Vagina (tissue), 2 donors: ENCODE results near the gene MED15. TPM values are rescaled to one million over a fixed set of nuclear protein-coding genes. Genes with fewer than 3 reads are reported as not detected.

Source experiments
- DNase-seq, 2 donors: peaks; one replicate each; pipeline ENCODE4 v3.0.0-alpha.2; 2017; ENCODE audit errors: extremely low spot score in 2 of 2
- H3K27ac ChIP-seq: fragments of 200-600 bp; sonication (generic); one replicate; pipeline ENCODE4 v1.5.1; 2019
- H3K27me3 ChIP-seq: fragments of 200-600 bp; sonication (generic); one replicate; pipeline ENCODE4 v1.5.1; 2019
- H3K36me3 ChIP-seq, 2 donors: fragments of 200-600 bp; sonication (generic); one replicate each; pipeline ENCODE4 v1.5.1; 2017 to 2019
- H3K4me1 ChIP-seq: fragments of 200-600 bp; sonication (generic); one replicate; pipeline ENCODE4 v1.5.1; 2019
- H3K4me3 ChIP-seq, 2 donors: fragments of 200-600 bp; sonication (generic); 1 replicate in 1 of 2; 2 replicates in 1 of 2; pipeline ENCODE4 v1.5.1; 2016 to 2019
- H3K9me3 ChIP-seq: fragments of 200-600 bp; sonication (generic); one replicate; pipeline ENCODE4 v1.5.1; 2019
- CTCF ChIP-seq, 3 experiments: fragments of 450-650 bp in 2 of 3; fragments of 200-600 bp in 1 of 3; sonication (generic) in 1 of 3; IDR thresholded peaks; one replicate each; pipeline ENCODE4 v1.5.1; 2017 to 2019; ENCODE audit warnings: antibody characterized with exemption in 3 of 3, mild to moderate bottlenecking in 2 of 3, moderate library complexity in 2 of 3
- POLR2A ChIP-seq, 2 donors: fragments of 450-650 bp; IDR thresholded peaks; one replicate each; pipeline ENCODE4 v1.6.1; 2017; ENCODE audit warnings: antibody characterized with exemption in 2 of 2, mild to moderate bottlenecking in 2 of 2, moderate library complexity in 2 of 2
- POLR2AphosphoS5 ChIP-seq, 2 donors: sonication (generic); formaldehyde crosslinking; IDR thresholded peaks; one replicate each; pipeline ENCODE4 v1.9.0; 2017; ENCODE audit warnings: antibody characterized with exemption in 2 of 2, mild to moderate bottlenecking in 2 of 2, low read depth in 1 of 2; ENCODE audit not compliant: insufficient read depth in 1 of 2
- intact Hi-C: fragments of 100-400 bp; cut with DNase I; formaldehyde crosslinking; loops from one replicate; pipeline ENCODE4 v1.15.1; 2023
- total RNA-seq: library from RNA; depleted of rRNA; stranded (reverse); fragments of >200 nt; gene quantifications from one replicate; pipeline ENCODE4 v1.2.3, GENCODE V29; 2016

MED15 gene
- total RNA-seq, 1 donor from 2014 or later = 72.2 TPM

GRCh38 chr22:20514658-20515406 lies 7.4 kb downstream of the MED15 start:
- TF ChIP-seq CTCF (IDR thresholded peaks at IDR 0.05) (no peak), POLR2AphosphoS5 (IDR thresholded peaks at IDR 0.05; ENCODE audit: insufficient read depth in 1 of 2, low read depth in 1 of 2) (peak; percentile 37 to 77)
- no peak overlapping the region for H3K4me3 ChIP-seq
- H3K36me3 ChIP-seq = peaks cover 0 to 13% of the 10 kb centered on the region in 2 donors
- H3K4me1 ChIP-seq = peaks cover 79% of the 10 kb centered on the region
- H3K27ac ChIP-seq = peak overlapping the region; percentile 53
- no peaks in the 10 kb centered on the region for H3K9me3 ChIP-seq
- DNase-seq = no peak
- intact Hi-C loops = no loop called here
- no peaks in the 10 kb centered on the region for H3K27me3 ChIP-seq

- Histone ChIP-seq H3K27me3 (no peaks in the 10 kb centered on the region), H3K36me3 (peaks cover 0 to 21% of the 10 kb centered on the region in 2 donors), H3K9me3 (no peaks in the 10 kb centered on the region), H3K27ac (no peak overlapping the region), H3K4me3 (no peak overlapping the region), H3K4me1 (peaks cover 69% of the 10 kb centered on the region)
- DNase-seq = no peak
- intact Hi-C loops = no loop called here
- TF ChIP-seq POLR2A (IDR thresholded peaks at IDR 0.05) = no peak
- TF ChIP-seq POLR2AphosphoS5 (IDR thresholded peaks at IDR 0.05; ENCODE audit: insufficient read depth in 1 of 2, low read depth in 1 of 2) = no peak
- TF ChIP-seq CTCF (IDR thresholded peaks at IDR 0.05) = no peak
These were observed 9.0 kb downstream of the MED15 start for GRCh38 chr22:20516399-20516798.

GRCh38 chr22:20517422-20517821 lies 10.0 kb downstream of the MED15 start:
- H3K4me1 ChIP-seq = peaks cover 74% of the 10 kb centered on the region
- DNase-seq = no peak
- intact Hi-C loops = no loop called here
- TF ChIP-seq CTCF (IDR thresholded peaks at IDR 0.05) (no peak), POLR2AphosphoS5 (IDR thresholded peaks at IDR 0.05; ENCODE audit: insufficient read depth in 1 of 2, low read depth in 1 of 2) (no peak), POLR2A (IDR thresholded peaks at IDR 0.05) (no peak)
- H3K4me3 ChIP-seq = no peak overlapping the region
- no peaks in the 10 kb centered on the region for H3K9me3 ChIP-seq
- H3K36me3 ChIP-seq = peaks cover 0 to 21% of the 10 kb centered on the region in 2 donors
- no peak overlapping the region for H3K27ac ChIP-seq
- H3K27me3 ChIP-seq = no peaks in the 10 kb centered on the region

GRCh38 chr22:20517841-20518592 lies 10.6 kb downstream of the MED15 start:
- Histone ChIP-seq H3K36me3 (peaks cover 0 to 21% of the 10 kb centered on the region in 2 donors), H3K4me3 (no peak overlapping the region), H3K27me3 (no peaks in the 10 kb centered on the region), H3K9me3 (no peaks in the 10 kb centered on the region), H3K4me1 (peaks cover 80% of the 10 kb centered on the region), H3K27ac (no peak overlapping the region)
- no peak for DNase-seq
- TF ChIP-seq CTCF (IDR thresholded peaks at IDR 0.05) = no peak
- intact Hi-C loops = no loop called here

GRCh38 chr22:20519558-20519957 lies 12.1 kb downstream of the MED15 start:
- intact Hi-C loops = no loop called here
- Histone ChIP-seq H3K27ac (peak overlapping the region; percentile 59), H3K36me3 (peaks cover 0 to 21% of the 10 kb centered on the region in 2 donors), H3K9me3 (no peaks in the 10 kb centered on the region), H3K27me3 (no peaks in the 10 kb centered on the region), H3K4me1 (peaks cover 80% of the 10 kb centered on the region), H3K4me3 (no peak overlapping the region)
- no peak for TF ChIP-seq POLR2AphosphoS5 (IDR thresholded peaks at IDR 0.05; ENCODE audit: insufficient read depth in 1 of 2, low read depth in 1 of 2)
- no peak for TF ChIP-seq CTCF (IDR thresholded peaks at IDR 0.05)
- TF ChIP-seq POLR2A (IDR thresholded peaks at IDR 0.05) = no peak
- no peak for DNase-seq
